Parathyroid adenoma (tissue), 2 donors: ENCODE measurements around the gene NDUFS3.

Source experiments
- H2AFZ ChIP-seq: fragments of 300-600 bp; sonication (generic); one replicate; pipeline ENCODE4 v1.7.0; 2017; ENCODE audit warnings: antibody characterized with exemption, mild to moderate bottlenecking
- H3K27ac ChIP-seq: fragments of 300-600 bp; sonication (generic); one replicate; pipeline ENCODE4 v1.7.0; 2017
- H3K27me3 ChIP-seq: fragments of 300-600 bp; sonication (generic); one replicate; pipeline ENCODE4 v1.7.0; 2017; ENCODE audit warnings: low read length; ENCODE audit not compliant: control insufficient read depth, insufficient read depth
- H3K36me3 ChIP-seq: fragments of 300-600 bp; sonication (generic); one replicate; pipeline ENCODE4 v1.7.0; 2017; ENCODE audit warnings: low read length; ENCODE audit not compliant: control insufficient read depth, insufficient read depth
- H3K4me1 ChIP-seq: fragments of 300-600 bp; sonication (generic); one replicate; pipeline ENCODE4 v1.7.0; 2017; ENCODE audit warnings: control low read depth
- H3K4me2 ChIP-seq: fragments of 300-600 bp; sonication (generic); one replicate; pipeline ENCODE4 v1.7.0; 2017; ENCODE audit warnings: low read length
- H3K4me3 ChIP-seq: fragments of 300-600 bp; sonication (generic); one replicate; pipeline ENCODE4 v1.7.0; 2017; ENCODE audit warnings: low read depth, low read length
- H3K79me2 ChIP-seq: fragments of 300-600 bp; sonication (generic); one replicate; pipeline ENCODE4 v1.7.0; 2017; ENCODE audit warnings: control low read depth
- H3K9ac ChIP-seq: fragments of 300-600 bp; sonication (generic); one replicate; pipeline ENCODE4 v1.7.0; 2017; ENCODE audit warnings: mild to moderate bottlenecking
- H3K9me3 ChIP-seq: fragments of 300-600 bp; sonication (generic); one replicate; pipeline ENCODE4 v1.7.0; 2017; ENCODE audit warnings: low read length; ENCODE audit not compliant: control insufficient read depth
- TF ChIP-seq, protein P1 (sequence below): fragments of 300-600 bp; sonication (generic); IDR thresholded peaks from one replicate; pipeline ENCODE4 v1.7.0; 2017; ENCODE audit warnings: antibody characterized with exemption, mild to moderate bottlenecking
- donor health status: primary hyperparathyroidism.

The NDUFS3 gene

DNA sequence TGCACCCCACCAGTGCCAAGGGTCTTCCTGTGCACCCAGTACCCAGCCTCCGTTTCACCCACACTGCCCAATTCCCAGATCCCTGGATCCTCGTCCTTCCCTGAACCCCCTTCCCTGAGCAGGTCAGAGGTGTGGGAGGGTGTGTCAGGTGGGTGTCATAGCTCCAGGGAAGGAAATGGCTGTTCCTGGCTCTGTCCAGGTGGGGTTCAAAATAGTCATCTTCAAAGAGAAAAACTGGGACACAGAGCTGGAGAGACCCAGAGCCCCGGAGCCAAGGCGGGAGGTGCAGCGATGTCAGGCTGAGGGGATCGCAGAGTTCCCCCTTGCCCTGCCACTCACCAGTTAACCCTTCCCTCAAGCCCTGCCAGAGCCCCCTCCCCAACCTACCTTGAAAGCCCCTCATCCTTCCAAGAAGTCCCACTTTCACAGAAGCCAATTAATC, 14.6 kb downstream of the NDUFS3 start:
- H3K27me3 ChIP-seq = no peaks in the 10 kb centered on the region
- H2AFZ ChIP-seq = peak overlapping the region; percentile 50
- no peaks in the 10 kb centered on the region for H3K36me3 ChIP-seq
- TF ChIP-seq, protein P1, sequence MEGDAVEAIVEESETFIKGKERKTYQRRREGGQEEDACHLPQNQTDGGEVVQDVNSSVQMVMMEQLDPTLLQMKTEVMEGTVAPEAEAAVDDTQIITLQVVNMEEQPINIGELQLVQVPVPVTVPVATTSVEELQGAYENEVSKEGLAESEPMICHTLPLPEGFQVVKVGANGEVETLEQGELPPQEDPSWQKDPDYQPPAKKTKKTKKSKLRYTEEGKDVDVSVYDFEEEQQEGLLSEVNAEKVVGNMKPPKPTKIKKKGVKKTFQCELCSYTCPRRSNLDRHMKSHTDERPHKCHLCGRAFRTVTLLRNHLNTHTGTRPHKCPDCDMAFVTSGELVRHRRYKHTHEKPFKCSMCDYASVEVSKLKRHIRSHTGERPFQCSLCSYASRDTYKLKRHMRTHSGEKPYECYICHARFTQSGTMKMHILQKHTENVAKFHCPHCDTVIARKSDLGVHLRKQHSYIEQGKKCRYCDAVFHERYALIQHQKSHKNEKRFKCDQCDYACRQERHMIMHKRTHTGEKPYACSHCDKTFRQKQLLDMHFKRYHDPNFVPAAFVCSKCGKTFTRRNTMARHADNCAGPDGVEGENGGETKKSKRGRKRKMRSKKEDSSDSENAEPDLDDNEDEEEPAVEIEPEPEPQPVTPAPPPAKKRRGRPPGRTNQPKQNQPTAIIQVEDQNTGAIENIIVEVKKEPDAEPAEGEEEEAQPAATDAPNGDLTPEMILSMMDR = no peak
- no peak overlapping the region for H3K9ac ChIP-seq
- H3K4me2 ChIP-seq = peak overlapping the region; percentile 72
- peaks cover 4% of the 10 kb centered on the region for H3K4me1 ChIP-seq
- no peaks in the 10 kb centered on the region for H3K9me3 ChIP-seq
- H3K27ac ChIP-seq = peak overlapping the region; percentile 51
- peak overlapping the region; percentile 34 for H3K4me3 ChIP-seq
- no peaks in the 10 kb centered on the region for H3K79me2 ChIP-seq

DNA sequence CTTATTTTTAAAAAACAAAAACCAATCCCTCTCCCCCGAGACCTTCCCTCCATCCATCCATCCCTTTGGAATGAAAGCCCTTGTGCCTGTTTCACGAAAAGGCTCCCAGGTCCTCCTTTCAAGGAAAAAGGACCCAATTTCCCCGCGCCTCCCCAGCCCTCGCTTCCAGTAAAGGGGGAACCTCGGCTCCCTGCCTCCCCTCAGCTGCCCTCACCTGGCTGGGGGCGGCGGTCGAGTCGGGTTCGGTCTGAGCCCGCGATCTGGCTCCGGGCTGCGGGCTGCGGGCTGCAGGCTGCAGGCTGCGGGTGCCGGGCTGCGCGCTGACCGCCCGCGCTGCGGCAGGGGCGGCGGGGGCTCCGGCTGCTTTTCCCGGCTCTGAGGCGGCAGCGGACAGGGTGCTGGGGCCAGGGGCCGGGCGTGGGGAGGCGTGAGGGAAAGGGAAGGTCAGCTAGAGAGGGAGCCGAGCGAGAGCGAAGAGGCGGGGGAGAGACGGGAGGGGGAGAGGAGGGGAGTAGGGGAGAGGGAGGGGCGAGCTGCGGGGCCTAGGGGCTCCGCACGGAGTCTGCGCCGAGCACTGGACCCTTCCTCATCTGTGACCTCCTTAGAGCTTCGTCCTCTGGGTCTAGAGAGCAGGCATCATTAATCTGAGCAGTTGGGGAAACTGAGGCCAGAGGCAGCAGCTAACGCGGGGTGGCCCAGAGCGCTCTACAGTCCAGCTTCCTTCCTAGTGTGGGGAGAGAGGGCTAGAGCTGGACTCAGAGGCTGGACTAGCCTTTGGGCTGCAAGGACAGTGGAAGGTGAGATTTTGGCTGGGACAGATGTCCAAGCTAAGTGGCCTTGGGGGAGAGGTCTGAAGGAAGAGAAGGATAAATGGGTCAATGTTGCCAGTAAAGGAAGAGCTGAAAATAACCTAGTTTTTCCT, 15.3 kb downstream of the NDUFS3 start, which contains the start of gene C1QTNF4:
TSS of gene C1QTNF4 (minus strand) at position 478 of the 922 bp plus-strand sequence. CDS start 3,601 bp downstream, outside the sequence.
- no peaks in the 10 kb centered on the region for H3K79me2 ChIP-seq
- H3K9ac ChIP-seq = no peak within 1 kb of the TSS
- no peaks in the 10 kb centered on the region for H3K36me3 ChIP-seq
- TF ChIP-seq, protein P1 = no peak
- peak within 1 kb of the TSS; percentile 51 for H3K27ac ChIP-seq
- H3K27me3 ChIP-seq = no peaks in the 10 kb centered on the region
- no peaks in the 10 kb centered on the region for H3K9me3 ChIP-seq
- H3K4me3 ChIP-seq = peak within 1 kb of the TSS; percentile 34
- peaks cover 4% of the 10 kb centered on the region for H3K4me1 ChIP-seq
- peak within 1 kb of the TSS; percentile 50 for H2AFZ ChIP-seq
- H3K4me2 ChIP-seq = peak within 1 kb of the TSS; percentile 72

DNA sequence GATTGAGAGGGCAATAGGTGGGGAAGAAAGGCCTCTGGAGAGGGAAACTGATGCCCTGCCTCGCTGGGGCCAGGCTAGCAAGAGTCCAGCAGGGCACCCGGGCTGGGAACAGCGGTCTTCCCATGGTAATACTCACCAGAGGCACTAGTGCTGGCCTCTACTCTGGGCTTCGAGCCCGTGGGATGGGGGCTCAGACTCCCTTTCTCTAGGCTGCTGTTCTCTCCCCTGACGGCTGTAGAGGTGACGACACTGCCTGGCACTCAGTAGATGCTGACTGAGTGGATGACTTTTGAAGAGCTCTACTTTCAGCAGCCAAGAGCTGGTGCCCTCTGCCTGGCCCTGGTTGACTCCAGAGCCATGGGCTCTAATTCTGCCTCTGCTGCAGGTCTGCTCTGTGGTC, 16.2 kb downstream of the NDUFS3 start:
- Histone ChIP-seq H3K9me3 (no peaks in the 10 kb centered on the region), H2AFZ (no peak overlapping the region), H3K9ac (no peak overlapping the region), H3K79me2 (no peaks in the 10 kb centered on the region), H3K4me1 (peaks cover 11% of the 10 kb centered on the region), H3K27me3 (no peaks in the 10 kb centered on the region), H3K36me3 (no peaks in the 10 kb centered on the region), H3K4me3 (no peak overlapping the region), H3K4me2 (no peak overlapping the region), H3K27ac (peak overlapping the region; percentile 47)
- TF ChIP-seq, protein P1 = no peak

DNA sequence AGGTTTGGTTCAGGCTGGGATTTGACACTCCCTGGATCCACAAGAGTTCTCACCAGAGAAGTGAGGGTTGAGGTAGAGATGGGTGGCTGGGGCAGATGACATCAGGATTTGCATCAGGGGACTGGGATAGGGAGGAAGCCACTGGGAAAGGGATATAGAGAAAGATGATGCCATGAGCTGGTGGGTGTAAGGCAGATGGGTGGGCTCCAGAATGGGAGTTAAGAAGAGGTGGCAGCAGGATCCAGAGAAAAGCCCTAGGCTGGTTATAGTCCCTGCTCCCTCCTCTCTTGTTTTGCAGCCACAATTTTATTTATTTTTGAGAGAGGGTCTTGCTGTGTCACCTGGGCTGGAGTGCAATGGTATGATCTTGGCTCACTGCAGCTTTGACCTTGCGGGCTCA, 17.1 kb downstream of the NDUFS3 start:
- H3K36me3 ChIP-seq = no peaks in the 10 kb centered on the region
- no peak overlapping the region for H2AFZ ChIP-seq
- no peak overlapping the region for H3K4me3 ChIP-seq
- no peak overlapping the region for H3K4me2 ChIP-seq
- no peaks in the 10 kb centered on the region for H3K9me3 ChIP-seq
- H3K79me2 ChIP-seq = no peaks in the 10 kb centered on the region
- H3K27me3 ChIP-seq = no peaks in the 10 kb centered on the region
- peaks cover 14% of the 10 kb centered on the region for H3K4me1 ChIP-seq
- TF ChIP-seq, protein P1 = no peak
- no peak overlapping the region for H3K27ac ChIP-seq
- no peak overlapping the region for H3K9ac ChIP-seq
